Activated CD8-positive, alpha-beta memory T cell treated with anti-CD3 and anti-CD28 coated beads for 1 hour (primary cell): ENCODE data around the gene SLC25A28.
"Not testable (repeated sequence)": the region's sequence is repeated elsewhere in the genome, so short reads cannot be mapped to it uniquely, and the experiment has no call there.

ENCODE experiments used
- DNase-seq, 2 donors: peaks; one replicate each; pipeline ENCODE4 v3.0.0-alpha.2; 2020; ENCODE audit warnings: low read depth in 1 of 2; ENCODE audit errors: extremely low read depth in 1 of 2

SLC25A28 gene

DNA sequence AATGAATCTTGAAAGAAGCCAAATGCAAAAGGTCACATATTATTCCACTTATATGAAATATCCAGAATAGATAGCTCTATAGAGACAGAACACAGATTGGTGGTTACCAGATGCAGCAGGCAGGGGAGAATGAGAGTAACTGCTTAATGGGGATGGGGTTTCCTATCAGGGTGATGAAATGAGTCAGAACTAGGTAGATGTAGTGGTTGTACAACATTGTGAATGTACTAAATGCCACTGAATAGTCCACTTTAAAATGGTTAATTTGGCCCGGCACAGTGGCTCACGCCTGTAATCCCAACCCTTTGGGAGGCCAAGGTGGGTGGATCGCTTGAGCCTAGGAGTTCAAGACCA, 9.4 kb upstream of the SLC25A28 start:
- no peak for DNase-seq

DNA sequence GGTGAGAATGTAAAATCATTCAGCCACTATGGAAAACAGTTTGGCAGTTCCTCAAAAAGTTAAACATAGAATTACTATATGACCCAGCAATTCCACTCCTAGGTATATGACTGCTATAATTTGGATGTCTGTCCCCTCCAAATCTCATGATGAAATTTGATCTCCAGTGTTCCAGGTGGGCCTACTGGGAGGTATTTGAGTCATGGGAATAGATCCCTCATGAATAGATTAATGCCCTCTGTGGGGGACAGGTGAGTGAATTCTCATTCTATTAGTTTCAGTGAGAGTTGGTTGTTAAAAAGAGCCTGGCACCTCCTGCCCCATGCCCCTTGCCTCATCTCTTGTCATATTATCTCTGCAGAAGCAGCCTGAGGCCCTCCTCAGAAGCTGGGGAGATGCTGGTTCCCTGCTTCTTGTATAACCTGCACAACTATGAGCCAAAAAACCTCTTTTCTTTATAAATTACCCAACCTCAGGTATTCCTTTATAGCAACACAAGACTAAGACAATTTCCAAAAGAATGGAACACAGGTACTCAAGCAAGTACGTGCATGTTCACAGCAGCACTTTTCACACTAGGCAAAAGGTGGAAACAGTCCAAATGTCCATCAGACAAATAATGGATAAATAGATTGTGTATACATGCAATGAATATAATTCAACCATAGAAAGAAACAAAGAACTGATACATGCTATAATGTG, 8.8 kb upstream of the SLC25A28 start:
- no peak for DNase-seq

DNA sequence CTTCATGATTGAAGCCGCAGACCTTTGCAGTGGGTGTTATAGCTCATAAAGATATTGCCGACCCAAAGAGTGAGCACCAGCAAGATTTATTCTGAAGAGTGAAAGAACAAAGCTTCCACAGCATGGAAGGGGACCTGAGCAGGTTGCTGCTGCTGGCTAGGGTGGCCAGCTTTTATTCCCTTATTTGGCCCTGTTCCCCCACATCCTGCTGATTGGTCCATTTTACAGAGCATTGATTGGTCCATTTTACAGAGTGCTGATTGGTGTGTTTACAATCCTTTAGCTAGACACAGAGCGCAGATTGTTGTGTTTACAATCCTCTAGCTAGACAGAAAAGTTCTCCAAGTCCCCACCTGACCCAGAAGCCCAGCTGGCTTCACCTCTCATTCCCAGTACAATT, 4.9 kb upstream of the SLC25A28 start:
- not testable (repeated sequence) for DNase-seq

DNA sequence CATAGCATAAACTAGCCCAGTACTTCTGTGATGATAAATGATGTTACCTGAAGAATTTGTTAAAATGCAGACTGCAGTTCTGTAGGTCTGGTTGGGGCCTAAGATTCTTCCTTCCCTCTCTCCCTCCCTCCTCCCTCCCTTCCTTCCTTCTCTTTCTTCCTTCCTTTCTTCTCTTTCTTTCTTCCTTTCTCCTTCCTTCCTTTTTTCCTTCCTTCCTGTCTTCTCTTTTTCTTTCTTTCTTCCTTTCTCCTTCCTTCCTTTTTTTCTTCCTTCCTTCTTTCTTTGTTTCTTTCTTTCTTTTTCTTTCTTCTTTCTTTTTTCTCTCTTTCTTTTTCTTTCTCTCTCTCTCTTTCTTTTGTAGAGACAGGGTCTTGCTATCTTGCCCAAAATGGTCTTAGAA, 3.7 kb upstream of the SLC25A28 start:
- DNase-seq: no peak

DNA sequence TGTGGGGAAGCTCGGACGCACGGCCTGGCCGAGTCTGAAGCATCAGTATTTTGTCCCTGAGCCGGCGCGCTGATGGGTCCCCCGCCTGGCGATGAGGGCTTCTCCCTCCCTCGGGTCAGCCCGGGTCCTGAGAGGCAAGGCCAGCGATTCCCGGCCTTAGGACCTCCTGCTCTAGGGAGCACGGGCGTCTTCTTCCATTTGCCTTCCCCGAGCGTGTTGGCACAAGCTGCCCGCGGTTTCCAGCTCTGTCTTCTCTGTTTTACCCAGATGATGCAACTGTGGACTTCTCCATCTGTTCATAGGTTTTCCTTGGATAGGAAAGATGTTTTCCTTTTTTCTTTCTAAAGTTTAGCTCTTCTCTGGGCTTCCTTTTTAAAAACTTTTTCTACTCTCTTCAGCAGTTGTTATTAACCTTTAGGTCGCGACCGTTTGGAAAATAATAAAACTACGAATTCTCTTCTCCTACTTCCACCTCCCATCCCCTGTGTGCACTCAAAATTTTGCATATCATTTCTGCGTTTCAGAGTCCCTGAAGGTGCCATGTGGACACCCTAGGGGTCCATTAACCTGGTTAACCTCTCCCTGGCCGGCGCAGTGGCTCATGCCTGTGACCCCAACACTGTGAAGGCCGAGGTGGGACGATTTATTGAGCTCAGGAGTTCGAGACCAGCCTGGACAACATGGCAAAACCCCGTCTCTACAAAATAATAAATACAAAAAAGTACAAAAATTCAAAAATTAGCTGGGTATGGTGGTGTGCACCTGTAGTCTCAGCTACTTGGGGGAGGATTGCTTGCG, 1.4 kb upstream of the SLC25A28 start:
- DNase-seq: no peak

DNA sequence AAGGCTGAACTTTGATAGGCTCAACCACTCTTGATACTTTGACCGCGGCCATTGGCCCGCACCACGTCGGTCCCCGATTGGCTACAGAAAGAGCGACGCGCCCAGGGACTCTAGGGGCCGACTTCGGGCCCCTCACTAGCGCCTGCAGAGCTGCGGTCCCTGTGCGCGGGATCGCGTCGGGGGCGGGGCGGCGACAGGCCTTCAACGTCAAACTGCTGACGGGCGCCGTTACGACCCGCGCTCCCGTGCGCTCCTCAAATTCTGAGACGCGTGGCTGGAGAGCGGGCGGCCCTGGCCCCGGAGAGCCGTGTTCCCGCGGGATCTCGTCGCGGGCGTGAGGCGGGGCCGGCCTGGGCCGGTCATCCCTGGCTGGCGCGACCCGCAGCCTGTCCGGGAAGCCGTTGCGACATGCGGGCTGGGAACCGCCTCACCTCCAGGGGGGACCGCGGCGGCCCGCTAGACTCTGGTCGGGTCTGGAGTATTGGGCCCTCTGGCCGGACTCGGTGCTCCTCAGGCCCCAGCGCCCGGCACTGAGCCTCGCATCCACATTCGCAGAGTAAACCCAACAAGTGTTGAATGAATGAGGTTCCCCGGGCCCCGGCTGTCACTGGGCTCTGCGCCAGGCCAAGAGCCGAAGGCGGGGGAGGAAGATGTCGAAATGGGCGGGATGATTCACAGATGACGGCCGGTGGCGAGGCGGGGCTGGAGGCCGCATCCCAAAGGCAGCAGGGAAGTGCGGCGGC, 643 bp upstream of the SLC25A28 start:
- DNase-seq: peak; percentile 49 to 76

DNA sequence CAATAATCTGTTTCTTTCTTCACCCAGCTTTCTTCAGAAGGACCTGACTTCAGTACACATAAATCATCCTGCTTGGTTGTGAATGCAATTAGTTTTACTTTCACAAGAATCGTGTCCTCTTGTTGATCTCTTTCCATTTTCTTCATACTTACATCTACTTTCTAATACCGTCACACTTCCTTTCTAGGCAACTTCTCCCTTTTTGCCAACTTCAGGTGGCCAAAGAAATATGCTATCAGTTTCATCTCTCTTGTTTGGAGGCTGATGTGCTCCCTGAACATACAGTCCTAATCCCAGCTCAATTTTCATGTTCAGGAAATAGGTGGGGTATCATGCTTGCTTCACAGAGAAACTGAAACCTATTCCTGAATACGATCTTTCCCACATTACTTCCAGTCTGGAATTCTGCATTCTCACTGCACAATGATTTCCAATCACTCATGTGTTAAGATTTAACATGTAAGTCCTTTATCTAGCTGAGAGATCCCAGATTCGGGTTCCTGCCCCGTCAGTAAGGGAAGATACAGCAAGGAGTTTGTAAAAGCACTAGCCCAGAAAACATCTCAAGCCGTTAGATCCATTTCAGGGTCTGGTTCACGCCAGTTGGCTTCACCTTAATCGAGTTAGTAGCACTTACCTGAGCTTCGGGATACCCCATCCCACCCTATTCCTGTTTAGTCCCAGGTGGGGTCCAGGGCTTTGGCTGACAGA, 994 bp downstream of the SLC25A28 start:
- DNase-seq: no peak

DNA sequence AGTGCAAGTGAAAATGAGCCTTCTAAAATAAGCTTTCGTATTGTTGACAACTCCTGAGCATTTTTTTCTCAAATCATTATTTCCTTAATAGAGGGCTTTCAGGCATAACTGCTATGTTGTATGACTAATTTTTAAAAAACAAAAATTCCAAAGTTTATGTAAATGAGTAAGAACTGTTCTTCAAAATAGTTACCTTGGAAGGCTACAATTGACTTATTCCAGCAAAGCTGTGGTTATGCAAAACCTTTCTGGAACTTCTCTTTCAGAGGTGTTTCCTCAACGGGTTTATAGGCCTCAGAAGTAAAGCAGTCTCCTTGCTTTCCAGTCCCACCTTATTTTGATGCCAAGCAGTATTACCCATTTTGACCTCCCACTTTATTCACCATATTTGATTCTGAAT, 2.5 kb downstream of the SLC25A28 start:
- DNase-seq: no peak

DNA sequence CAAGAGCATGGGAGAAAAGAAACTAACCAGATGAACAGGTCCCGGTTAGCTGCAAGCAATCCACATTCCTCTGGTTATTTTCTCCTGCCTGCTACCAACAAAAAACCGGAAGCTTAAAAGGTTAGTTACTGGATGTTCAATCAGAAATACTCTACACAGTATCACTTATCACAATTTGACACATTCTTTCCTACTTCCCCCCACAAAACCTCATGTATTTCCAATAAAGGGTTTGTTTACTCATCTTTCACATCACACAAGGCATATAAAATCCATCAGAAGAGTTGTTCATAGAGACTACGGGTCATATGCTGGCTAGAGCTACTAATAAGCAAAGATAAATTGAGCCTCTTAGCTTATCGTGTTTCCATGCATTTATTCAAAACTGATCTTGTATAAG, 4.8 kb downstream of the SLC25A28 start:
- no peak for DNase-seq

DNA sequence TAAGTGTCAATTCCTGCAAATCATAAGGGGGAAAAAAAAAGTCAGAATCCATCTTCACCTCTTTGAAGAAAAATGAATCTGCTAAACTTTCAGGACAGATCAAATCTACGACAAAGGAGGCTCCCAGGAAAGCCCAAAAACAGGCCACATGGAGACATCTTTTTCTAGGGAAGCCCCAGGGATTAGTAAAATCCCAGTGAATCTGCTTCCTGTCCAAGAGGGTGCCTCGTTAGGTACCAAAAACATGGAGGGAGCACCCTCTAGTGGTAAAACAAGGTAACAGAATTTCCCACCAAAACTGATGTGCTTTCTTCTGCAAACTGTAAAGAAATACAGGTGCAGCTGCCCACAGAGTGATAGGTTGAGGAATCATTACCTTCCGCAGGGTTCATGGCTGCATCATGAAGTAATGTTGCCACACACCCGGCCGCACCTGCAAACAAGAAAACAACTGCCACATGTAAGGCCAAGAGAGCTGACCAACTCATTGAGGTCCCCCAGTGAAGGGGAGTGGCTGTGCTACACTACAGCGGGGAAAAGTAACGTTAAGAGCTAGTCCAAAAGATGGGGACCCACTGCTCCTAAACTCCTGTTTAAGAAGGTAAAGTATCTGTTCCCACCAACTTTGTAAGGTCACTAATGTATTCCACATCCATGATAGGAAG, 7.9 kb downstream of the SLC25A28 start:
- no peak for DNase-seq

DNA sequence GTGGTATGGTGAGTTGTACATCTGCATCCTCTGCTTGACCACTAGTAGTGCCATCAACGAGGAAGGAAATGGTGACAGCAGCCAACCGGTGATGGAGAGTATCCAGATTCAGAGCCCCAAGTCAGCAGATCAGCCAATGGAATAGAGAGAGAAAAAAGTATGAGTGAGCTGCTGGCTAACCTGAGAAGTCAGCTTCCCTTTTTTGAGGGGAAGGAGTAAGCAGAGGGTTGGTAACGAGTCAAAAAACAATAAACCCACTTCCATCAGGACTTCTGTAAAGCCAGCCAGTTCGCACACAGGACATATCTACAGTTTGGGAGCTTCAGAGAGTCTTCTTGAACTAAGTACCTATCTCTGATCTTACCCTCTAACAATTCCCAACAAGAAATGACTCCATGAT, 8.9 kb downstream of the SLC25A28 start:
- DNase-seq: no peak

DNA sequence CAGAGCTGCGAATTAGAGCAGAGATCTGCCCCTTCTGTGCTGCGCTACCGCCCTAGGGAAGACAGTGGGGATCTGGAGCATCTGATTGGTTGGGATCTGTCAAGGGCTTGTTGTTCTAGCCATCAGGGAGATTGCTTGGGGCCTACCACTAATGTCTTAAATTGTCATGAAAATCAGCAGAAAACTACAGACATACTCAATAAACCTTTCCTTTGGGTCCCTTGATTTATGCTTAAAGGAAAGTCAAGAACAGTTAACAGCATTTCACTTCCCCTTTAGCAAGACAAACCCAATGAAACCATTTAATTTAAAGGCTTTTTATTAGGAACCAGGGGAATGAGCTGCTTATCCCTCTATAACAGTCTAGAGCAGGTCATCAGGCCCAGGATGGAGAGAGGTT, 10.0 kb downstream of the SLC25A28 start:
- DNase-seq: no peak

DNA sequence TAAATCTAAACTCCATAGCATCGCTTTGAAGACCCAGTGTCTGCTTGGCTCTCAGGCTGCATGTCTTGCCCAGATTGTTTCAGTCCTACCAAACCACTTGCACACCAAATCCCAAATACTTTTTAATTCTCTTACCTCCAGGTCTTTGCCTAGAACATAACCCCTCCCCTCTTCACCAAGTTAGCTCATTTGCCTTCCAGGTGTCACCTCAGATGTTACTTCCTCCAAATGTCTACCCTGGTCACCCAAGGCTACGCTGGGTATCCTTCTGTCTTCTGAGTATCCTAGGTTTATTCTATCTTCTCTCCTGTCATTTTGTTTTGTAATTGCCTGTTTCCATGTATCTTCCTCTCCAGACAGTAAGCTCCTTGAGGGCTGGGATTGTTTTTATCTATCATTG, 11.1 kb downstream of the SLC25A28 start:
- no peak for DNase-seq

DNA sequence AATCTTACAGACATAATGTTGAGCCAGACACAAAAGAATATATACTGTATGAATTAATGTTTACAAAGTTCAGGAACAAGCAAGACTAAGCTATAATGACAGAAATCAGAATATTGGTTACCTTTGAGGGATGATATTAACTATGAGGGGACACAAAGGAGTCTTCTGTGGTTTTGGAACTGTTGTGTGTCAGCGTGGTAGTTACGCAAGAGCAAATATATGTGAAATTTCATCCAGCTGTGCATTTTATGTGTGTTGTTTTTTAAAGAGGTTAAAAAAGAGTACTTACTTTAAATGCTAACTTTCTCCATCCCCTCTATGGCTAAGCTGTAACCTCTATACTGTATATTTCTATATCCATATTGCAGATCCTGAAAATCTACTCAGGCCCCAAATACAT, 14.9 kb downstream of the SLC25A28 start:
- no peak for DNase-seq

DNA sequence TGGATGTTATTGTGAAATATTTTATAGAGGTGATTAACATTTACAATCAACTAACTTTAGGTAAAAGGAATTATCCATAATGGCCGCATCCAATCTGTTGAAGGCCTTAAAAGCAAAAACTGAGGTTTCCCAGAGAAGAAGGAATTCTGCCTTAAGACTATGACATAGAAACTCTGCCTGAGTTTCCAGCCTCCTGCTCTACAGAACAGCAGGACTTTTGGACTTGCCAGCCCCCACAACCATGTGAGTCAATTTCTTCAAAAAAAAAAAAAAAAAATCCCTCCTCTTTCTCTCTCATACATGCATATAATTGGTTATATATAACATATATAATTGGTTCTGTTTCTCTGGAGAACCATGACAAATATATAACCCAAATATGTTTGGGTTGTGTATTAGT, 15.4 kb downstream of the SLC25A28 start:
- DNase-seq: no peak

DNA sequence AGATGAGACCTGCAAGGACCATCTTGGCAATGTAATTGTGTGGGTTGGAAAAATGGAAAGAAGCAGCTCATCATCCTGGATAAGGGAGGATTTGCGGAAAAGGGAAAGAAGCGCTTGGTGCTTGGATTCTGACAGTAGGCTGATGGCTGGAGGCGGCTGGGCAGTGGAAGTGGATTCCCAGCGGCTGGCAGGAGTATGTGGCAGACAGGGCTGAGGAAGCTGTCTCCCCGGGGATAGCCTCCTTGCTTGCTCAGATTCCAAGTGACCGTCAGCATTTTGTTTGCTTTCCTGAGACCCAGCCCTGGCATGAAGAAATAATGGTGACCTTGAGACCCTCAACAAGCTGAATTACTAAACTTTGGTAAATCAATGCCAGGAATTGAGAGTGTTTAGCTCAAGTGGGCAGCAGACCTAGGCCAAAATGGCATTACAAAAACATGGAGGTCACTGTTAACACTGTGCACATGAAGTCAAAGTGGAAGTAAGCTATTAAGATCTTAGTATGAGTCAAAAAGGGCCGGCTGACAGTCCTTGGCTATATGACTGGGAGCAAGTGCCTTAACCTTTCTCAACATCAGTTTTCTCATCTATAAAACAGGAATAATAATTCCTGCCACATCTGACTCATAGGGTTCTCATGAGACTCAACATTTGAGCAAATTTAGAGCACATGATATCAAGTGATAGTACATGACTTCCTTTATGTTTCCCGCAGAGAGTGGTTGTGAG, 21.3 kb downstream of the SLC25A28 start:
- no peak for DNase-seq

DNA sequence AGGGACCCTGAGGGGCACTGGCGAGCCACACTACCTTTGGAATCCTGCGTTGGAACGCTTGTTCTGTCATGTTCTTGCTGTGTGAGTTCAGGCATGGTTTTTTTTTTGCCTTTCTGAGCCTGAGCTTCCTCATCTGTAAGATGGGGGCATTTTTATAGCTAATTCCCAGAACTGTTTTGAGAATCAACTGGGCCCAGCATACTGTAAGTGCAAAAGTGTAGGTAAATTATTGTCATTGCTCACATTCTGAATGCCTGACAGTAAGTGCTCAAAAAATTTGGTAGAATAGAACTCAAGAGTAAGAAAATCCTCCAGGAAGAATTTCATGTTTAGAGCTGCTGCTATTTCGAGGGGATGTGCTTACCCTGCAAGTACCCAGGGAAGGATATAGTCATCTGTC, 22.2 kb downstream of the SLC25A28 start:
- no peak for DNase-seq

DNA sequence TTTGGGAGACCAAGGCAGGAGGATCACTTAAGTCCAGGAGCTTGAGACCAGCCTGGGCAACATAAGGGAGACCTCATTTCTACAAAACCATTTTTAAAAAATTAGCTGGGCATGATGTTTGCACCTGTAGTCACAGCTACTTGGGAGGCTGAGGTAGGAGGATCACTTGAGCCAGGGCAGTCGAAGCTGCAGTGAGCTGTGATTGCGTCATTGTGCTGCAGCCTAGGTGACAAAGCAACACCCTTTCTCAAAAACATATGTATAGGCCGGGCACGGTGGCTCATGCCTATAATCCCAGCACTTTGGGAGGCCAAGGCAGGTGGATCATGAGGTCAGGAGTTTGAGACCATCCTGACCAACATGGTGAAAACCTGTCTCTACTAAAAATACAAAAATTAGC, 23.5 kb downstream of the SLC25A28 start:
- not testable (repeated sequence) for DNase-seq

DNA sequence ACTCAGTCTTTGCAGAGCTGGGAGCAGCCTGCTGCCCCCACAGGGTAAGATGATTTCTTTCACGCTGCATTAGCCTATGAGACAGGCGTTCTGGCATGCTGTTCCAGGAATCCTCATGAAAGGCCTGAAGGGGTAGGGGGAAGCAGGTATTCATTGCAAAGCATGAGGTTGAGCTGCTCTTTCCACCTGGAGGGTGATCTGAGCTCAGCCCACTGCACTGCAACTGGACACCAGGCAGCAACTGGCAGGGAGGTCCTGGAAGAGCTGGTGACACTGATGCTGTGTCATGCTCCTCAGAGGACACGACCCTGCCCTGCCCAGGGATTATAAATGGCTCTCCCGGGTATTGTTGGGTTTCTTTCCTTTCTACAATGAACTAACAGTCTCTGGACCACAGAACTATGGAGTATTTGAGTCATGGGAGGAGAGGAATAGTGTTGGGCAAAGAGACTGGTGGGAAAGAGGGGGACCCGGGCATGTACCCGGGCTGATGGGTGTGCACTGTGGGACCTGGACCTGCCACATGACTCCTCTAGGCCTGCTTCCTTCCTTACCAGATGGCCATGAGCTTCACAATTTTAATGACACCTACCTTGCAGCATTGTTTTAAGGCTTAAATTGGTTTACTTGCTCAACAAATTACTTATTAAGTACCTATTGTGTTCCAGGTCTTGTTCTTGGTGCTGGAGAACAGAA, 24.3 kb downstream of the SLC25A28 start:
- DNase-seq: no peak

DNA sequence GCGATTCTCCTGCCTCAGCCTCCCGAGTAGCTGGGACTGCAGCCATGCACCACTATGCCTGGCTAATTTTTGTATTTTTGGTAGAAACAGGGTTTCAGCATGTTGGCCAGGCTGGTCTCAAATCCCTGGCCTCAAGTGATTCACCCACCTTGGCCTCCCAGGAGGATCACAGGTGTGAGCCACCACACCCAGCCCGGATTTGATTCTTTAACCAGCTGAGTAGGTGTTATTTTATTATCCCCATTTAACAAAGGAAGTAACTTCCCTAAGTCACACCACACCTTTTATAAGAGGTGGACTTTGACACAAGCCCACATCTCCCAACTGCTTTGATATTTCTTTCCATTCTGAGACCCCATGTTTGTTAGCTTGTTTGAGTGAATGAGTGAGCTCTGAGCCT, 25.0 kb downstream of the SLC25A28 start:
- no peak for DNase-seq
